Lower lobe of right lung (tissue), 2 donors: Measurements from ENCODE around the gene PRPF40B. TPM values are rescaled to one million over a fixed set of nuclear protein-coding genes. Genes with fewer than 3 reads are reported as not detected.

ENCODE experiments used
- ATAC-seq, 2 donors: fragments of 200-7000 bp; cut with Tn5 transposase; one replicate each; pipeline ENCODE4 v1.9.1; 2020 to 2022; ENCODE audit warnings: mild to moderate bottlenecking in 2 of 2, moderate library complexity in 2 of 2
- DNase-seq: peaks from one replicate; pipeline ENCODE4 v3.0.0-alpha.2; 2020
- H3K27ac ChIP-seq: fragments of 200-600 bp; one replicate; pipeline ENCODE4 v1.8.0; 2022
- H3K27me3 ChIP-seq: fragments of 200-600 bp; one replicate; pipeline ENCODE4 v1.8.0; 2022; ENCODE audit warnings: low read depth
- H3K36me3 ChIP-seq: fragments of 200-600 bp; one replicate; pipeline ENCODE4 v1.8.0; 2022; ENCODE audit warnings: mild to moderate bottlenecking
- H3K4me1 ChIP-seq: fragments of 200-600 bp; one replicate; pipeline ENCODE4 v1.8.0; 2022
- H3K4me3 ChIP-seq: fragments of 200-600 bp; one replicate; pipeline ENCODE4 v1.8.0; 2022; ENCODE audit warnings: mild to moderate bottlenecking
- H3K9me3 ChIP-seq: fragments of 200-600 bp; one replicate; pipeline ENCODE4 v1.8.0; 2022
- intact Hi-C: fragments of 100-400 bp; cut with DNase I; formaldehyde crosslinking; loops from one replicate; pipeline ENCODE4 v1.11.0; 2022
- total RNA-seq: library from RNA; stranded (reverse); fragmentation: NEBNext Ultra II Directional; extraction: Animal tissue kit (Norgen Biotek cat#: 25700); gene quantifications from one replicate; pipeline ENCODE4 v1.2.1, GENCODE V29; 2021
- TF ChIP-seq, protein P1 (sequence below): fragments of 200-600 bp; IDR thresholded peaks from one replicate; pipeline ENCODE4 v1.8.0; 2022; ENCODE audit warnings: antibody characterized with exemption, mild to moderate bottlenecking
- donor health status: DM: no; HTN: yes; CAD: no; lungs with severe emphysema.

The PRPF40B gene
- total RNA-seq, 1 donor from 2014 or later: 19.3 TPM

DNA sequence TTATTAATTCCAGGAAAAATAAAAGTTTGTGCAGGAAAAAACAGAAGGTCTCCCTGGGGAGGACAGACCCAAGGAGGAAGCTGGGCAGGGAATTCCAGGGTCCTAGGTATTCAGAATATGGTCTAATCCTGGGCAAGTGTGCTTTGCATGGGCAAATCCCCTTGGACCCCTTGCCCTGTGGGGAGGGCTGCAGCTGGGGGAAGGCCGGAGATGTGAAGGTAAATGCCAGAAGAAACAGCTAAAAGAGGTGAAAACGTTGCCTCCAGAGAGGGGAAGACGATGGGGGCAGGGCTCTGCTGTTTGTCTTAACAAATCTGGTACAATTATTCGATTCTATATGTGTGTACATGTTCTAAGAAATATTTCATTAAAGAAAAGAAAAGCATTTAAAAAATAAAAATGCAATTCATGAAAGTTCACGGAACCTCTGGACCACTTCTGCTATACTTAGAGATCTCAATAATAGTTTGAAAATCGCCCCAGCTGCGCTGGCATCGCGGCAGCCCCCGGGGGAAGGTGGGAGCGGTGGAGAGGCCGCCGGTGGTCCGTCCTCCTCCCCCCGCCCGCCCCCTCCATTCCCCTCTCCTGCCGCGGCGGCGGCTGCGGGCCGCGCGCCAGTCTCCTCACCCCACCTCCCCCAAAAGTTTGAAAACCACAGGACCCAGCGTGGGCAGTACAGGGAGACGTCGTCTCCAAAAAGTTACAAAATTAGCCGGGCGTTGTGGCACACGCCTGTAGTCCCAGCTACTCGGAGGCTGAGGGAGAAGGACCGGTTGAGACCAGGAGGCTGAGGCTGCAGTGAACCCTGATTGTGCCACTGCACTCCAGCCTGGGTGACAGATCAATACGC is 1.5 kb upstream of the PRPF40B start:
- ATAC-seq: peak; percentile 2 to 18
- intact Hi-C loops: no loop called here
- H3K9me3 ChIP-seq: no peaks in the 10 kb centered on the region

DNA sequence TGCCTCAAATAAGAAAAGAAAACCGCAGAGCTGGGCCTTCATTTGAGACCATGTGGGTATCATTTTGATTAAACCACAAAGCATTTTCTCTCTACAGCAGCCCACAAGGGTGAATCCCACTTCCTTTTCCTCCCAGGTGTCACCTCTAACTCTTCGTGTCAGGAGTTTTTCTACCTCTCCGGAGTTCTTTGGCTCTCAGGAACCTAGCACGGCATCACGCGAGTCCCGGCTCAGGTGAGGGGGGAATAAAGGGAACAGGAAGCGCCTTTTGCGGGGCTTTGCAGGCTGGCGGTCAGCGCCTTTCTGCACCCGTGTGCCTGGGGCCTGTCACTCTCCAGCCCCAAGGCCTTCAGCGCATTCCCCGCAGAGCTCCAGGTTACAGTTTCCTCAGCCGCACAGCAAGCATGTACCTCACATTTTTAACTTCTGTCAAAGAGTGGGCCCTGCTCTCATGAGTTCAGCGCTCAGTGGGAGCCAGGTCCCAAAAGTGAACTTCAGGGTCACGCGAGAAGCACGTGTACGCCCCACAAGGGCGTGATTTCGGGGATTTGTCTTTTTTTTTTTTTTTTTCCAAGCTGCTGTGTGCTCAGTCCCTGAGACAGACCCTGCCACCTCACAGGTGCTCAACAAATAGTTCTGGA is 740 bp upstream of the PRPF40B start:
- H3K27me3 ChIP-seq: no peaks in the 10 kb centered on the region
- intact Hi-C loops: no loop called here
- peak; percentile 48 to 52 for ATAC-seq
- no peaks in the 10 kb centered on the region for H3K9me3 ChIP-seq
- H3K27ac ChIP-seq: peak overlapping the region; percentile 79
- H3K4me3 ChIP-seq: peak overlapping the region; percentile 68
- peaks cover 18% of the 10 kb centered on the region for H3K4me1 ChIP-seq
- no peaks in the 10 kb centered on the region for H3K36me3 ChIP-seq
- TF ChIP-seq, protein P1, sequence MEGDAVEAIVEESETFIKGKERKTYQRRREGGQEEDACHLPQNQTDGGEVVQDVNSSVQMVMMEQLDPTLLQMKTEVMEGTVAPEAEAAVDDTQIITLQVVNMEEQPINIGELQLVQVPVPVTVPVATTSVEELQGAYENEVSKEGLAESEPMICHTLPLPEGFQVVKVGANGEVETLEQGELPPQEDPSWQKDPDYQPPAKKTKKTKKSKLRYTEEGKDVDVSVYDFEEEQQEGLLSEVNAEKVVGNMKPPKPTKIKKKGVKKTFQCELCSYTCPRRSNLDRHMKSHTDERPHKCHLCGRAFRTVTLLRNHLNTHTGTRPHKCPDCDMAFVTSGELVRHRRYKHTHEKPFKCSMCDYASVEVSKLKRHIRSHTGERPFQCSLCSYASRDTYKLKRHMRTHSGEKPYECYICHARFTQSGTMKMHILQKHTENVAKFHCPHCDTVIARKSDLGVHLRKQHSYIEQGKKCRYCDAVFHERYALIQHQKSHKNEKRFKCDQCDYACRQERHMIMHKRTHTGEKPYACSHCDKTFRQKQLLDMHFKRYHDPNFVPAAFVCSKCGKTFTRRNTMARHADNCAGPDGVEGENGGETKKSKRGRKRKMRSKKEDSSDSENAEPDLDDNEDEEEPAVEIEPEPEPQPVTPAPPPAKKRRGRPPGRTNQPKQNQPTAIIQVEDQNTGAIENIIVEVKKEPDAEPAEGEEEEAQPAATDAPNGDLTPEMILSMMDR: no peak
- DNase-seq: no peak

More for the DNA sequence above, 1.5 kb upstream of the PRPF40B start:
- DNase-seq: no peak
- peak overlapping the region; percentile 68 for H3K4me3 ChIP-seq
- TF ChIP-seq, protein P1: no peak
- no peaks in the 10 kb centered on the region for H3K27me3 ChIP-seq
- H3K27ac ChIP-seq: peak overlapping the region; percentile 79
- H3K4me1 ChIP-seq: peaks cover 18% of the 10 kb centered on the region
- H3K36me3 ChIP-seq: no peaks in the 10 kb centered on the region

DNA sequence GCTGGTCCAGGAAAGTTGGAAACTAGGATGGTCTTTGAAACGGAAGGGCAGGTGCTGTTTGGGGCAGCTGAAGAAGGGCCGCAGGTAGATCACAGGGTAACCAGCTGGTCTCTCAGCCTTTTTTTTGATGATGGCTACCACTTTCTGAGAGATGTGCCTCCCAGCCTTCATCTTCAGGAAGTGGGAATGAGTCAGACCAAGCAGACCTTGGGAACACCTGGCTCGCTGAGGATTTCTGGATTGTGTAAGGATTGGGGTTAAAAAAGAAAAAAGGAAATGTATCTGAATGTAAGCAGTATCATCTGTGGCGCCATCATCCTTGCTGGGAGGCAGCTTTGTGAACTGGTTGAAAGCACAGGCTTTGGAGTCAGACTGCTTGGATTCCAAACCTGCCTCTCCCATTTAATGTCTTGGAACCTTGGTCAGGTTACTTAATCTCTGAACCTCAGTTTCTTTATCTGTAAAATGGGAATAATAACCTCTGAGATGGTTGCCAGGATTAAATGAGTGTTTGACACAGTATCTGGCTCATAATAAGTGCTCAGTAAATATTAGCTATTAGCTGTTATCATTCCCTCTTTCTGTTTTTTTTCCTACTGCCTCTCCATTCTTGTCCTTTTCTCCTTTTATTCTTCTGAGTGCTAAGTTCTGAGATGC is 1.7 kb downstream of the PRPF40B start:
- Histone ChIP-seq H3K4me3 (no peak overlapping the region), H3K36me3 (no peaks in the 10 kb centered on the region), H3K27ac (no peak overlapping the region), H3K27me3 (no peaks in the 10 kb centered on the region), H3K9me3 (no peaks in the 10 kb centered on the region), H3K4me1 (peaks cover 18% of the 10 kb centered on the region)
- TF ChIP-seq, protein P1: no peak
- DNase-seq (no peak), ATAC-seq (no peak)
- intact Hi-C loops: no loop called here

DNA sequence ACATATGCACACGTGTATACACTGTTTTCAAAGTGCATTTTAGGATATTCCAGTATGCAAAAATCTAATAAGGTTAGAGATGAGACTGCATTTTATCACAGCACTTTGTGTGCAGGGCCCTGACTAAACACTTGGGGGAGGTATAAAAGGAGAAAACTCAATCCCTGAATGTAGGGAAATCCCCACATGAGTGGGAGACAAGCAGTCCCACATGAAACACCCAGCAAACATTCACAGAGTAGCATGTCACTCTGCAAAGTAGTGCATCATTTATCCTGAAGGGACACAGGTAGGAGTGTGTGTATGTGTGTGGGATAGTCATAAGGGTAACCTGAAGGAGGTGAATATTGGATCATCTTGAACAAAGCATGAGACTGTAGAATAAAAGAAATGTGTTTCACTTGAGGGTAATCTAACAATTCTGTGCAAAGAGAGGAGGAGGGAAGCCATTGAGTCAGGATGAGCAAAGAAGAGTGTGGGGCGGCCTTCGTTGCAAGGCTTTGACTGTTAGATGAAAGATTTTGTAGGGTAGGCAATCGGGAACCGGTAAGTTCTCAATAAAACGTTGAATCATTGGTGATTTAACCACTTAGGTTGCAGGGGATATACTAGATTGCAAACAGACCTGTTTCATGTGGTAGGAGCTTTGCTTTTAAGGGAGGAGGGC is 2.9 kb downstream of the PRPF40B start:
- H3K27ac ChIP-seq: no peak overlapping the region
- peaks cover 16% of the 10 kb centered on the region for H3K4me1 ChIP-seq
- ATAC-seq (no peak), DNase-seq (no peak)
- no peaks in the 10 kb centered on the region for H3K27me3 ChIP-seq
- TF ChIP-seq, protein P1: no peak
- intact Hi-C loops: no loop called here
- H3K9me3 ChIP-seq: no peaks in the 10 kb centered on the region
- H3K4me3 ChIP-seq: no peak overlapping the region
- H3K36me3 ChIP-seq: no peaks in the 10 kb centered on the region

DNA sequence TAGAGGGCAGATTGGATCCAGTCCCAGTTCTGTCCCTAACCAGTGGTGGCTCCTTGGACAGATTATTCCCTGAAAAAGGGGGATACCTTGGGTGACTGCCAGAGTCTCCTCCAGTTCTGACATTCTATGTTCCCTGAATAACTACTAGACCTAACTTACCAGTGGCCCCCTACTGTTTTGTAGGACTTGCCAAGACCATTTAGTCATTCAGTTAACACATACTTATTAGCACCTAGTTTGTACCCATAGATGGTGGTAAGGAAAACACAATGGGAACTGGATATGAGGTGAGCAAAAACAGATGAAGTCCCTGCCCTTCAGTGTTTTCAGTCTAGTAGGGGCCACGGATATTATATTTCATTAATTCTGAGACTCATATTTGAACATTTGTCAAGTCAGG is 3.5 kb downstream of the PRPF40B start:
- DNase-seq (no peak), ATAC-seq (no peak)

More for the DNA sequence above, 3.5 kb downstream of the PRPF40B start:
- intact Hi-C loops: no loop called here
- Histone ChIP-seq H3K4me3 (no peak overlapping the region), H3K27me3 (no peaks in the 10 kb centered on the region), H3K4me1 (peaks cover 10% of the 10 kb centered on the region), H3K36me3 (no peaks in the 10 kb centered on the region), H3K27ac (no peak overlapping the region), H3K9me3 (no peaks in the 10 kb centered on the region)
- TF ChIP-seq, protein P1: no peak
